Neuronal stem cell (in vitro differentiated cells): ENCODE data around the gene VGLL2.
"Not testable (repeated sequence)": the region's sequence is repeated elsewhere in the genome, so short reads cannot be mapped to it uniquely, and the experiment has no call there.

ENCODE experiments used
- DNase-seq: peaks from one replicate; pipeline ENCODE4 v3.0.0-alpha.2; 2013; ENCODE audit warnings: low spot score
- H2AFZ ChIP-seq: one replicate; pipeline ENCODE4 v1.6.1; 2013; ENCODE audit warnings: mild to moderate bottlenecking, low read length, inconsistent platforms
- H2AK5ac ChIP-seq: 2 replicates; pipeline ENCODE4 v1.6.1; 2013; ENCODE audit warnings: low read depth, mild to moderate bottlenecking, inconsistent platforms, low read length, moderate library complexity, mixed read lengths
- H2BK120ac ChIP-seq: 2 replicates; pipeline ENCODE4 v1.6.1; 2013; ENCODE audit warnings: low read depth, mild to moderate bottlenecking, inconsistent platforms, low read length, moderate library complexity, mixed read lengths
- H2BK12ac ChIP-seq: one replicate; pipeline ENCODE4 v1.6.1; 2013; ENCODE audit warnings: low read length, inconsistent platforms
- H2BK15ac ChIP-seq: 2 replicates; pipeline ENCODE4 v1.6.1; 2013; ENCODE audit warnings: mild to moderate bottlenecking, low read length, inconsistent platforms, mixed read lengths
- H2BK5ac ChIP-seq: one replicate; pipeline ENCODE4 v1.6.1; 2013; ENCODE audit warnings: inconsistent platforms, mild to moderate bottlenecking, low read length, moderate library complexity
- H3K14ac ChIP-seq: one replicate; pipeline ENCODE4 v1.6.1; 2013; ENCODE audit warnings: low read length, inconsistent platforms
- H3K18ac ChIP-seq: 2 replicates; pipeline ENCODE4 v1.6.1; 2013; ENCODE audit warnings: low read length, inconsistent platforms
- H3K23ac ChIP-seq: 2 replicates; pipeline ENCODE4 v1.6.1; 2013; ENCODE audit warnings: low read depth, mild to moderate bottlenecking, mixed read lengths, low read length, inconsistent platforms; ENCODE audit not compliant: poor library complexity
- H3K27ac ChIP-seq: replicated peaks from 3 replicates; pipeline ENCODE4 v1.5.1; 2013; ENCODE audit warnings: low read length, inconsistent platforms
- H3K27me3 ChIP-seq, 3 experiments: 2 replicates each; pipeline ENCODE4 v1.6.1; 2013; ENCODE audit warnings: low read length in 3 of 3, mild to moderate bottlenecking in 2 of 3, inconsistent platforms in 1 of 3, low read depth in 1 of 3, mixed read lengths in 1 of 3, moderate library complexity in 1 of 3; ENCODE audit not compliant: control insufficient read depth in 3 of 3, insufficient read depth in 3 of 3
- H3K36me3 ChIP-seq, 2 donors: replicated peaks in 1 of 2; 2 replicates each; pipeline ENCODE4 v1.6.1; 2013; ENCODE audit warnings: low read length in 2 of 2; ENCODE audit not compliant: control insufficient read depth in 2 of 2, insufficient read depth in 2 of 2
- H3K4ac ChIP-seq: 2 replicates; pipeline ENCODE4 v1.6.1; 2013; ENCODE audit warnings: inconsistent platforms, mild to moderate bottlenecking, low read length, moderate library complexity
- H3K4me1 ChIP-seq, 2 donors: 1 replicate in 1 of 2; 2 replicates in 1 of 2; pipeline ENCODE4 v1.6.1; 2013; ENCODE audit warnings: low read length in 2 of 2, low read depth in 1 of 2; ENCODE audit not compliant: control insufficient read depth in 2 of 2, insufficient read depth in 1 of 2
- H3K4me2 ChIP-seq: one replicate; pipeline ENCODE4 v1.6.1; 2013; ENCODE audit warnings: mild to moderate bottlenecking, low read length, inconsistent platforms; ENCODE audit not compliant: insufficient read depth, poor library complexity, severe bottlenecking
- H3K4me3 ChIP-seq, 2 donors: 2 replicates each; pipeline ENCODE4 v1.5.1; 2013; ENCODE audit warnings: low read length in 2 of 2, mild to moderate bottlenecking in 2 of 2, inconsistent platforms in 1 of 2, moderate library complexity in 1 of 2
- H3K79me1 ChIP-seq: one replicate; pipeline ENCODE4 v1.6.1; 2013; ENCODE audit warnings: low read depth, mild to moderate bottlenecking, inconsistent platforms, low read length, moderate library complexity
- H3K9ac ChIP-seq: one replicate; pipeline ENCODE4 v1.6.1; 2013; ENCODE audit warnings: mild to moderate bottlenecking, low read depth, low read length, inconsistent platforms; ENCODE audit not compliant: poor library complexity
- H3K9me3 ChIP-seq, 2 donors: replicated peaks in 1 of 2; 2 replicates each; pipeline versions ENCODE3 to v1.6.1; 2013; ENCODE audit warnings: low read length in 2 of 2, mild to moderate bottlenecking in 2 of 2, inconsistent platforms in 1 of 2, low read depth in 1 of 2, mixed read lengths in 1 of 2, moderate library complexity in 1 of 2; ENCODE audit not compliant: control insufficient read depth in 2 of 2, insufficient read depth in 1 of 2
- H4K8ac ChIP-seq: one replicate; pipeline ENCODE4 v1.6.1; 2013; ENCODE audit warnings: low read depth, mild to moderate bottlenecking, inconsistent platforms, low read length, moderate library complexity
- H4K91ac ChIP-seq: one replicate; pipeline ENCODE4 v1.6.1; 2013; ENCODE audit warnings: low read length, low read depth, mild to moderate bottlenecking, inconsistent platforms; ENCODE audit not compliant: poor library complexity
- WGBS, 2 donors: extraction: QIAGEN DNeasy Blood & Tissue Kit; methylation state at CpG; one replicate each; pipeline ENCODE4 v1.1.7; 2013; ENCODE audit warnings: missing lambda C conversion rate in 2 of 2, mixed read lengths in 1 of 2; ENCODE audit not compliant: insufficient read length in 2 of 2, insufficient replicate concordance in 1 of 2; ENCODE audit errors: extremely low coverage in 2 of 2; 5-methylcytosine and 5-hydroxymethylcytosine counted together

VGLL2 gene

GRCh38 chr6:117232196-117232595 is 33.2 kb upstream of the VGLL2 start:
- H3K23ac ChIP-seq = no peak overlapping the region
- no peak overlapping the region for H2BK15ac ChIP-seq
- no peak overlapping the region for H2AK5ac ChIP-seq
- WGBS, 2 donors = no CpG with 5 or more reads among the region's 4 CpGs
- H2BK120ac ChIP-seq = no peak overlapping the region
- no peak overlapping the region for H3K9ac ChIP-seq
- no peaks in the 10 kb centered on the region for H3K4me1 ChIP-seq
- no peaks in the 10 kb centered on the region for H3K79me1 ChIP-seq
- H2AFZ ChIP-seq = no peak overlapping the region
- H4K91ac ChIP-seq = no peak overlapping the region
- DNase-seq = no peak
- H4K8ac ChIP-seq = no peak overlapping the region
- no peak overlapping the region for H3K4me2 ChIP-seq
- H3K4ac ChIP-seq = no peak overlapping the region
- no peaks in the 10 kb centered on the region for H3K9me3 ChIP-seq
- H3K14ac ChIP-seq = no peak overlapping the region
- no peak overlapping the region for H3K27ac ChIP-seq
- H3K27me3 ChIP-seq = no peaks in the 10 kb centered on the region
- no peak overlapping the region for H2BK5ac ChIP-seq
- H3K18ac ChIP-seq = no peak overlapping the region
- H2BK12ac ChIP-seq = no peak overlapping the region
- H3K4me3 ChIP-seq = no peak overlapping the region
- H3K36me3 ChIP-seq = no peaks in the 10 kb centered on the region

- no peak for DNase-seq
- no peak overlapping the region for H3K4me2 ChIP-seq
Measured at GRCh38 chr6:117233145-117233544, 32.2 kb upstream of the VGLL2 start.

GRCh38 chr6:117237561-117237960 is 27.8 kb upstream of the VGLL2 start:
- H3K36me3 ChIP-seq = no peaks in the 10 kb centered on the region
- H2BK12ac ChIP-seq = no peak overlapping the region
- no peak overlapping the region for H4K8ac ChIP-seq
- no peak overlapping the region for H2AFZ ChIP-seq
- H3K14ac ChIP-seq = no peak overlapping the region
- H3K27ac ChIP-seq = no peak overlapping the region
- no peaks in the 10 kb centered on the region for H3K79me1 ChIP-seq
- no peak overlapping the region for H3K18ac ChIP-seq
- no peak for DNase-seq
- H3K4me3 ChIP-seq = no peak overlapping the region
- no peak overlapping the region for H3K9ac ChIP-seq
- H2BK5ac ChIP-seq = no peak overlapping the region
- no peaks in the 10 kb centered on the region for H3K27me3 ChIP-seq
- H2AK5ac ChIP-seq = no peak overlapping the region
- H3K4me1 ChIP-seq = no peaks in the 10 kb centered on the region
- no peak overlapping the region for H4K91ac ChIP-seq
- WGBS, 2 donors = no CpG with 5 or more reads among the region's 2 CpGs
- H3K9me3 ChIP-seq = no peaks in the 10 kb centered on the region
- no peak overlapping the region for H3K4me2 ChIP-seq
- no peak overlapping the region for H2BK120ac ChIP-seq
- no peak overlapping the region for H2BK15ac ChIP-seq
- no peak overlapping the region for H3K23ac ChIP-seq
- no peak overlapping the region for H3K4ac ChIP-seq

More at GRCh38 chr6:117233145-117233544, 32.2 kb upstream of the VGLL2 start:
- no peak overlapping the region for H2BK15ac ChIP-seq
- H3K27ac ChIP-seq = no peak overlapping the region
- H2BK120ac ChIP-seq = no peak overlapping the region
- no peak overlapping the region for H4K91ac ChIP-seq
- no peak overlapping the region for H3K23ac ChIP-seq
- H3K4me1 ChIP-seq = no peaks in the 10 kb centered on the region
- H3K9ac ChIP-seq = no peak overlapping the region
- H2BK5ac ChIP-seq = no peak overlapping the region
- H2AK5ac ChIP-seq = no peak overlapping the region
- no peak overlapping the region for H3K4ac ChIP-seq
- H3K27me3 ChIP-seq = no peaks in the 10 kb centered on the region
- no peak overlapping the region for H4K8ac ChIP-seq
- no peak overlapping the region for H3K18ac ChIP-seq
- no peak overlapping the region for H2AFZ ChIP-seq
- no peak overlapping the region for H2BK12ac ChIP-seq
- no CpG with 5 or more reads among the region's 3 CpGs for WGBS, 2 donors
- no peak overlapping the region for H3K14ac ChIP-seq
- no peaks in the 10 kb centered on the region for H3K36me3 ChIP-seq
- no peaks in the 10 kb centered on the region for H3K79me1 ChIP-seq
- no peaks in the 10 kb centered on the region for H3K9me3 ChIP-seq
- no peak overlapping the region for H3K4me3 ChIP-seq

- H4K91ac ChIP-seq, H2BK5ac ChIP-seq, H3K14ac ChIP-seq, H4K8ac ChIP-seq, H3K9ac ChIP-seq, H2AK5ac ChIP-seq, H3K4ac ChIP-seq, H2BK15ac ChIP-seq, DNase-seq, H3K36me3 ChIP-seq, H2AFZ ChIP-seq, H3K18ac ChIP-seq, H3K4me3 ChIP-seq, H3K79me1 ChIP-seq, H3K4me2 ChIP-seq, H3K4me1 ChIP-seq, H3K23ac ChIP-seq, H2BK12ac ChIP-seq, H3K27ac ChIP-seq, H3K27me3 ChIP-seq, H3K9me3 ChIP-seq, H2BK120ac ChIP-seq: not testable (repeated sequence)
- WGBS, 2 donors = no CpG with 5 or more reads among the region's 13 CpGs
Measured at GRCh38 chr6:117244571-117244970, 20.8 kb upstream of the VGLL2 start.
